Stimulated activated CD4-positive, alpha-beta T cell treated with anti-CD3 and anti-CD28 coated beads, Interleukin-12 subunit alpha, Interleukin-12 subunit beta, amount 100 ng/mL, for 4 hours (primary cell): ENCODE measurements around the gene PDGFA.

ENCODE experiments used
- DNase-seq: peaks from one replicate; pipeline ENCODE4 v3.0.0-alpha.2; 2020

PDGFA gene

DNA sequence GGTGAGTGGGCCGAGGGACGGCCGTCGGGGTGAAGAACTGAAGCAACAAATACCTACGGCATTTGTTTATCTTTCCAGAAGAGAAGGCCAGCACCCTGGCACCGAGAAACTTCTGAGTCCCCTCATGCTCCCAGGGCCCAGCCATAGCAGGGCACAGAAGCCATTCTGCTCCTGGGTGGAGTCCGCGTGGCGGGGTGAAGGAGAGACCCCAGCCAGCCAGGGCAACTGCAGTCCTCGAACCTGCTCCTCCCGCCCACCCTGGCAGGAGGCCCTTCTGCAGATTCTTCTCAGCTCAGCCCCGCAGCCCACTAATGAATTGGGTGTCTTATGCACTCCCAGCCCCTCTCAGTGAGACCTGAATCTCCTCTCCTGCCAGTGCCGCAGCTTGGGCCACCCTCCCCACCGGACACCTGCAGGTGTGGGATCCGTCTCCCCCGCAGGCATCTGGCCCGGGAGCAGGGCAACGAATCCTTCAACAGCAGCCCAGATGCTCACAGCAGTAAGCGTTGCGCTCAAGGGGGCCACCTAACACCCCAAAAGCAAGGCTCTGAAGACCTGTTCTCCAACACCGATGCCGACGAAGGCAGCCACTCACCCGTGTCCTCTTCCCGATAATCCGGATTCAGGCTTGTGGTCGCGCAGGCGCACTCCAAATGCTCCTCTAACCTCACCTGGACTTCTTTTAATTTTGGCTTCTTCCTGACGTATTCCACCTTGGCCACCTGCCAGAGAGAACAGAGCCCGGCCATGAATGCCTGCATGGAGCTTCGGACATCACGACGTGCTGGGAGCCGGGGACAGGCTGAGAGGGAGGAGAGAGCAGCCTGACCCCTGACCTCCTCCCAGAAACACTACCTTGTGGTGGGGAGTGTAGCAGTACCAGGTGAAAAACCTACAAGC, 18.9 kb downstream of the PDGFA start:
- no peak for DNase-seq

DNA sequence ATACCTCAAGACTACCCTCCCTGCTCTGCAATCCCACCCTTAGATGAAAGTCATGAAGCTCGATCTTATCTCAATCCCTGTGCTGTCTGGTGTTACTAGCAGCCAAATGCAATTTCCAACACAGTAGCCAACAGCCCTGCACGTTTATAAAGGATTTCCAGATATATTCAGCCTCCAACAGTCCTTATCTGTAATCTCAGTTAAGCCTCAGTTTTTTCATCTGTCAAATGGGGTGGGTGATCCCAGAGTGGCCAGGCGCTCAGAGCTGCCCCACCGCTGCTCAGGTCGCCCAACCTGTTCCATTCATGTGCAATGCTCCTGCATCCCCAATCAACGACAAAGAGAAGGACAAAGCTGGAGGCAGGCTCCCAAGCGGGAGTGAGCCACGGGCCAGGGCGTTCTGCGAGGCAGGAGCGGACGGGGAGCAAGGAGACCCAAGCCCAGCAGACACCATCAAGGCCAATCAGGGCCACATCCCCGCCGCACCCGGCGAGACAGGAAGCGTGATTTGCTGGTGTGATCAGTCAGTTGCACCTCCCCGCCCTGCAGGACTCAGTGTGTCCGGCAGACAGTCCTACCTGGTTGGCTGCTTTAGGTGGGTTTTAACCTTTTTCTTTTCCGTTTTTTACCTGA, 19.7 kb downstream of the PDGFA start:
- DNase-seq, result no peak

DNA sequence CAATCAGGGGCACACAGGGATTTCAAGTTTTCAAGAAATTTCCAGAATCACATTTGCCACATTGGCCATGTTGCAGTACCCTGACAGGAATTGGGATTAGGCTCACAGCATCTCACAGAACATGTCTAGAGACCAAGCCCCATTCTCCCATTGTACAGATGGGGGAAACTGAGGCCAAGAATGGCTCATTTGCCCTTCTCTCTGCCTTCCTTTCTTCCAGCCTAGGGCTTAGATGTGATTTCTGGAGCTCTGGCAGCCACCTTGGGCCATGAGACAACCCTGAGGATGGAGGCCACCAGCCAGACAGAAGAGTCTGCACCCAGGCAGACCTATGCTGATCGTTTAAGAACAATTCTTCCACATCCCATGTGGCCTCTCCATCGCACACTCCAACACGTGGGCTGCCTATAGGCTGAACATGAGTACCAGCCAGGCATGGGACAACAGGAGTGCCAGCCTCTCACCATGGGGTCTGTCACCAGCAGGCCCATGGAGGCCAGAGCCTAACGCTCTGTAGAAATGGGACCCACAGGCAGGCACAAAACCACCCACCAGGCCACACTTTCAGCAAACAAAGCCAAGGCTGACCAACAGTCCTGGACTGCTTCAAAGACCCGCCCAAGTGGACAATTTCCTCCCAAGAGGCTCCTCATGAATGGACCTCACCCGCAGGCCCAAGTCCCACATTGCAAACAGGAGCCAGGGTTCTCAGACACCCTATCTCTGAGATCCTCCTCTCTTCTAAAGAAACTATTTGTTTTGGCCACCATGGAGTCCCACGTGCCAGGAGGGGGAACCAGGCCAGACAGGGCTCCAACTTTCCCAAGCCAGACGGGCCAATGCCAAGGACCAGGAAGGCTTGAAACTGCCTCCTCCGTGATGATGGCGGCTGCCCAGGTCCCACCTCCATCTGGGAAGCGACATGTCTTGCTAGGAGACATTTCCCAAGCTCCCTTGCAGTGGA, 20.7 kb downstream of the PDGFA start:
- no peak for DNase-seq

DNA sequence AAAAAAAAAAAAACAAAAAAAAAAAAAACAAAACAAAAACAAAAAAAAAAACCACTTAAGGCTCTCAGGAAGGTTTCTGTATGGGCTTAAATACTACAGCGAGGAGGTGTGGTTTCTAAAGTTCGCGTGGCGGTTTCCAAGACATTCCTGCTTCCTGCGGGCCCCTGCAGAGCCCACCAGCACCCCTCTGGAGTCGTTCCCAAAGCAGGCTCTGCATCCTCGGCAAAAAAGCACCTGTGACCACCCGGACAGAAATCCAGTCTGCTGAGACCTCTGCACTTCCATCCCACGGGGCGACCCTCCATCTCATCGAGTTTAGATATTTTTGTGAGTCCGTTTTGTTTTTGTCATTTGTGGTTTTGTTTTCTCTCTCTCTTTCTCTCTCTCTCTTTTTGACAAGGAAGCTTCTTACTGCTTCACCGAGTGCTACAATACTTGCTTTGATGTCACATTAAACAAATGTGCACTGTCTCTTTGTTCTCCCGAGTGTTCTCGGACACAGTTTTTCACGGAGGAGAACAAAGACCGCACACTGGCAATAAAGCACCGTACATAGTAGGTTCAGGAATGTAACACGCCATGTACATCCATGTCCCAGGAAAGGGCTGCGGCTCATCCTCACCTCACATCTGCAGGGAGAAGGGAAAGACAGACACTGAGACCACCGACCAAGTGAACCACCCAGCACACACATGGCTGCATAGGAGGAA, 21.5 kb downstream of the PDGFA start:
- no peak for DNase-seq

DNA sequence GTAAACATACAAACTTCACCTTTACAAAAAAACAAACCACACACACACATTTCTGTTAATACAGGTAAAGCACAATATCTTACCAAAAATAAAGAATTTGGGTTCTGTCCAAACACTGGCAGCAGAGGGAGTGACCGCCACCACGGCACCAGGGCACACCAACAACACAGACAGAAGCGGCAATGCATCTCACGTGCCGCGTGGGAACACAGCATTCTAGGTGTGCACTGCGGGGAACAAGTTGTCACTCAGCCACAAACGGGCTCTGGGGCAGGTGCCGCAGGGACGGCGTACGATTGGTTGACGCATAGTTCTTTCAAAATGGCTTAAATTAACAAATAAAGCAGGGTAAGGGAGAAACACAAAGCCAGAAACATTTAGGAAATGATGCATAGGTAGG, 22.3 kb downstream of the PDGFA start:
- no peak for DNase-seq

DNA sequence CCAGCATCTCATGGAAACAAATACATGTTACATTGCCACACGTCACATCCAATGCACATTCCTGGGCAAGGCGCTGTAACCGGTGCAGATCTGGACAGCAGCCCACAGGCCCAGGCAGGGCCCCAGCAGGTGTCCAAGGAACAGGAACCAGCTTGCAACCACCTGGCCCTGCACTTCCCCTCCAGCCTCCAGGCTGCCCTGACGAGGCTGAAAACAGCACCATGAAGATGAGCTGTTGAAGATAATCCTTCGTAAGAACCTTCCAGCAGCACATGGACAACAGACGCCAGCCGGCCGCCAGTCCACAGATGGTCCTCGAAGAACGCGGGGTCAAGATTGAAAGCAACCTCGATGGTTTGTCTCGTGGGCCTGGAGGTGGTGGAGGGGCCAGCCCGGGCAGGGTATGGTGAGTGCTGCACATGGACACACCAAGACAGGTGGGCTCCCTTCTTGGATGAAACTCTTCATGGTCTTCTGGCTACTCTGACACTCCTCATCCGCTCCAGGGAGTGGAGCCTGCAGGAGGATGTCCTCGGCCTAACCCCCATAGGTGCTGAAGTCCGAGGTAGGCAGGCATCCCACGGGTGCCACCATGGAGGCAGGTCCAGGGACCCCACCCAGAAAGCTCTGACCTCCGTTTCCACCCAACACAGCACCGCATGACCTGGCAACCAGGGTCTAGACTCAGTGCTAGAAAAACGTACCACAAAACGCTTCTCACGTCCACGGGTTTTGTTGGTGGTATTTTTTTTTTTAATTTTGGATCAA, 22.9 kb downstream of the PDGFA start:
- DNase-seq, result no peak

DNA sequence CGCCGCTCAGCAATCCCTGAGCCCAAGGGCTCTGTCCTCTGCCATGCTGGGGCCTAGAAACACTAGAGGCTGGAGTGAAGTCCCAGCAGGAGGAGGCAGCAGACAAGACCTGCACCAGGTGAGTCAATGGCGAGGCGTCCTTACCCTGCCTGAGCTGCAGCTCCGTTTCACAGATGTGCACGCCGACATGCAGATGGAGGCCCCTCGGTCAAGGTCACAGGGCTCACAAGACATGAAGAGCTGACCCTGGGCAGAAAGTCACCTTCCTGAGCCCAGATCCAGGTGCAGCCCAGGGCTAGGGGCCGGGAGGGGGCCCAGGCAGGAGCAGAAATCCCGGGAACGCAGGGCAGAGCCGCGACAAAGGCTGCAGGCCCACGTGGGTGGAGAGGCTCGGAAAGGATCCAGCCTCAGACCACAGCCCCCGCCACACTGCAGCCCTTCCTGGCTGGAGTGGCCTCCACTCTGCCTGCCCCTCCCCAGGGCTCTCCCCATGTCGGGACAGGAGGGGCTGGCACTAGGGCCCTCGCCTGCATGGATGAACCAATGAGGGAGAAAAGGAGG, 23.8 kb downstream of the PDGFA start:
- DNase-seq, result no peak

DNA sequence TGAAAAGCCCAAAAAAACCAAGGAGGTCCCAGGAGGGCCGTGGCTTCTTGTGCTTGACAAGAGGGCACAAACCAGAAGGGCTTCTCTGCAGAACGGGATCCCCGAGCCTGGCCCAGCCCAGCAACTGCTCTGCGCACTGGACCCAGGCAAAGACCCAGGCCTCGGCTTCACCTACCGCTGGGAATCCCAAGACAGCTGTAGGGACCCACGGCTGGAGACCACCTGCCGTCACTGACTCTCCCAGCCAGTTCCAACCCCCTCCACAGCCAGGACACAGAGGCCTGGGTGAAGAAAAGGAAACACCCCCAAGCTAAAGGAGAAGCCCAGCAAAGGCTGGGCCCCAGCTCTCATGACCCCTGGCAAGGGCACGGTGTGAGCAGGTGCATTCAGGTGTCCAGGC, 24.3 kb downstream of the PDGFA start:
- no peak for DNase-seq

DNA sequence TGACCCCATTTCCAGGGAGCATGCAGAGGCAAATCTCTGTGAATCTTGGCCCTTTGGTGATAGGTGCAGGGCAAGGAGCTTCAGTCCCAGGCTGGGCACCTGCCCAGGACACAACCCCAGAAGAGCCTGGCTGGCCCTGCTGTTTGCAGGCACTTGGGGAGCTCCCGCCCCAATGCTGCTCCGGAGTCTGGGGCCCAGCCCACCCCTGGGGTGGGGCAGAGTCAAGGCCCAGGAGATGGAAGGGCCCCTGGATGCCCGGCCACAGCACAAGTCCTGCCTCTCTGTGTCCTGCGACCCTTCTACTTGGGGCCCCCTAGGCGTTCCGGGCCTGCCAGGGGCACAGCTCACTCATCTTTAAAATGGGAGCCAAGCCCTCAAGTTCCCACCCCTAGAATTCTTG, 24.7 kb downstream of the PDGFA start:
- DNase-seq, result no peak

DNA sequence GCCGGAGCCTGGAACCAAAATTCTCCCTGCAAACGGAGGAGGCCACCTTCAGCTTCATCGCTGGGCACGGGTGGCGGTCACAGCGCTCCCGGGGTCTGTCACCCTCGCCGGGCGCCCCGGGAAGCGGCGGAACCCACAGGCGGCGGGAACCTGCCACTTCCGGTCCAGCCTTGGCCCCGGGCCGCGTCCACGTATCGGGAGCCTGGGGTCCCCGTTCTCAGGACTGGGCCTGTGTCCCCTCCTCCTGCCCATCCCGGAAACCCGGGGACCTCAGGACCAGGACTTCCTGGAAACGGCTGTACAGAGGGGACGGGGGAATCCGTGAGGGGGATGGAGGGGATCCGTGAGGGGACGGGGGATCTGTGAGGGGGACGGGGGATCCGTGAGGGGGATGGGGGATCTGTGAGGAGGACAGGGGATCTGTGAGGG, 25.4 kb downstream of the PDGFA start:
- no peak for DNase-seq

DNA sequence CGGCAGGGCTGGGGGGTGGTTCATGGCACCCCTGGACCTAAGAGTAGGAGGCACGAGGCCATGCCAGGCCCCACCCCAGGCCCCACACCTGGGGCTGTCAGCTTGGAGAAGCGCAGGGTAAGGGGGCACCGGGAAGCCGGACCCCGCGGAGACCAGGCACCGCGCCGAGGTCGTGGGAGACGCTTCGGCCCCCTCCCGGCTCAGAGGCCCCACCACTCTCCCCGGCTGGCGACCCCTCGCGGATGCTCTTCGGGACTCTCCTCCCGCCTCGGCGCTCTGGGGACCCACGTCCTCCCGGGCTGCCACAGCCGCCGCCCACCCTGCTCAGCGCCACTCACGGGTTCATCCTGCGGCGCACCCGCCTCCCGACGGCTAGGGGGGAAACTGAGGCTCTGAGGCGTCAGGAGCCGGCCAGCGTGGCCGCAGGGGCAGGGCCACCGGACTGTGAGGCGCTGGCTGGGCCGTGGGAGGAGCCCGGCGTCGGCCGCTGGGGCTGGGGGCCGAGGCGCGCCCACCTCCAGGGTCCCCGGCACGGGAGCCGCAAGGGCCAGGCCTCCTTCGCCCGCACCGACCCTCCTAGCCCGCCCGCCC, 25.9 kb downstream of the PDGFA start:
- no peak for DNase-seq

DNA sequence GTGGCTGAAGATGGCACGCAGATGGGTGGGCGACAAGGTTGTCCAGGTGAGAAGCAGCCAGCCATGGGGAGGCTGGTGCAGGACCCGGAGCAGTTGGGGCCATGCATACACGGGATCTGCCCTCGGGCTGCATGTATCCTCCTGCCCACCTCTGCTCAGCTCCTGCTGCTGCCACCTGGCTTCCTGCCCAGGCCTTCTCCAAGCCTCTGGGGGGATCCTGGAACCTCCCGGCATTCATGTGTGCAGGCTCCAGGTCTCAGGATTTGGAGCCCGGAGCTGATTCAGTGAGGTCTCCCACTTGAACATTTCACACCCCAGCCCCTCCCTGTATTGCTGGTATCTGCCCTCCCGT, 27.0 kb downstream of the PDGFA start:
- no peak for DNase-seq

DNA sequence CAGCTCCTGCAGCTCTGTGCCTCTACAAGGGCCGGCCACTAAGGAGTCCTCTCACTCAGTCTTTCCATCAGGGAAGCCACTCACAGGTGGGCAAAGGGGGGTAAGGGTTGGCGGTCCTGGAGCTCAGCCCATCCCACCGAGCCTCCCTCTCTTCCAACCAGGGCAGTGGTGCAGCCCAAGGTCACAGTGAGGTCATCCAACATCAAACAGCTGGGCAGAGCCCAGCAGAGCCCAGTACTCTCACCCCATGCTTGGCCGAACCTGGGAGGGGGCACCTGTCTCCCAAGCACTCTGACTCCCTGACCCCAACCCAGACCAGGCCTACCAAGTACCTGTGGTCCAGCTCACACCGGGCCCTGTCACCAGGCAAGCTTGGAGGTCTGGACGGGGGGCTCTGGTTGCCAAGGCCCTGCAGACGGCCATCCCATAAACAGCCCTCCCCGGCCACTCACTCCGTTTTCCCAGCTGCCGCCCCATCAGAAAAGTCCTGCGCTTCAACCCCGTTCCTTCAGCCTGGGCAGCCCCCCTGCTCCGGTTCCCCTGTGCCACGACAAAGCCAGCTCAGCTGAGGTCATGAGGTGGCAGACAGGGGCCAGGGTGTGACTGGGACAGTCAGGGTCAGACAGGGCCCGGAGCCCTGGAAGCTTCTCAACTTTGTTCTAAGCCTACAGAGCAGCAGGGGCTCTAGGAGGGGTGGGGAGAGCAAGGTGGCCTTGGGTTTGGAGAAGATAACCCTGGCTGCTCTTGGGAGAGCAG, 27.5 kb downstream of the PDGFA start:
- no peak for DNase-seq

DNA sequence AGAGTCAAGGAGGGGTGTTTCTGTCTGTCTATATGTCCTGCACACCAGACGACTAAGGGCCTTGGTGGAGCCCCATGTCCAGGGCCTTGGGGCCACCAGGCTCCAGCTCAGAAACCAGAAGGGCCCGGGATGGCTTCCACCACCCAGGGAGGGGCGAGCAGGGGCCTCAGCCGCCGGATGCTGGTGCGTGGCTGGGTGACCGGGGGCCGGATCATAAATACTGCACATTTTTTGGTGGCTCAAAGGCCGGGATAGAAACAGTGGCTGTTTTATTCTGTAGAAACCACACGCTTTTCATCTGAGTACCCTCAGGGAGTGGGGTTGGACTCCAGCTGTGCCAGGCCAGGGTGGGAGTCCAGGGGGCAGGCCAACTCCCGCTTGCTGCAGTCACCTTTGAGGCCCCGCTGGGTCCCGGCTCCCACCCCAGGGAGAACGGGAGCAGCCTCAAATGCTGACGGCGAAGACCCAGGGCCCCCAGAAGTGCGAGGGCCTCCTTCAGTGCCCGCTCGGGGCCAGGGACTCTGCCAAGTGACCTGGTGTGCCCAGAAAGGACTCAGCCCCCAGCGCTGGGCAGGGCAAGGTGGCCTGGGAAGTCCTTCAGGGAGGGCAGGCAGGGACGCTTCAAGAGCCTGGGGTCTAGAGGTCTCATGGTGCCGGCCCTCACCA, 28.2 kb downstream of the PDGFA start:
- no peak for DNase-seq

DNA sequence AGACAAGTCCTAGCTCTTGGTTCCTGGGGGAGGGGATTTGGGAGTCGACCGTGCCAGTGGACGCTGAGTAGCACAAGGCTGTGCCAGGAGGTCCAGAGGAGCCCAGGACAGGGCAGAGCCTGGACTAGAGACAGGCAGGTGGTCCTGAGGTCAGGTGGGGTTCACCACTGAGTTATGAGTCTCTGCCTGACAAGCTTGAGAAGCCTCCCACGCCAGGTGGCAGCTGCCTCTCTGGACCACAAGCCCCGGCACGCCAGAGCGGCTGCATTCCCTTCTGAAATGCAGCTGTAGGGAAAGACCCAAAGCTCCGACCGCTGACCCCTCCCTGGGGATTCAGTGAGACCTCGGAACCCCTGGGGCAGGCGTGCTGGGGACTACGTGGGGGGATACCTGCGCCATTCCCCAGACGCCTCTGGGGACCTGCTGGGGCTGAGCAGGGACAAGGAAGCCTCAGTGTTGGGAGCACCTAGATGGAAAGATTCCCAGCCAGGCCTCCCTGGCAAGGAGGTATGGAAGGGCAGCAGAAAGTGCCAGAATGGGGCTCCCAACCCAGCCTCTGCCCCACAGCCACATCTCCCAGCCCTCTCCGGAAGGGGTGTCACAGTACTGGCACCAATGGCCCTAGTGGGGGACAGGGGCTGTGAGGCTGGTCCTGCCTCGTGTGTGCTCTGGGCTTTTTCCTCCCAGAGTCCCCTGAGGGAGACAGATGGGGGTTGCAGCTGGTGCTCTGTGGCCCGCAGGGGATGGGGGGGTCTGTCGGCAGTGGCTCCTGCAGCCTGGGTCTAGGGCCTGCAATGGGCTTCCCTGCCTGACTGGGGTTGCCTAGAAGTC, 29.0 kb downstream of the PDGFA start:
- DNase-seq, result no peak

DNA sequence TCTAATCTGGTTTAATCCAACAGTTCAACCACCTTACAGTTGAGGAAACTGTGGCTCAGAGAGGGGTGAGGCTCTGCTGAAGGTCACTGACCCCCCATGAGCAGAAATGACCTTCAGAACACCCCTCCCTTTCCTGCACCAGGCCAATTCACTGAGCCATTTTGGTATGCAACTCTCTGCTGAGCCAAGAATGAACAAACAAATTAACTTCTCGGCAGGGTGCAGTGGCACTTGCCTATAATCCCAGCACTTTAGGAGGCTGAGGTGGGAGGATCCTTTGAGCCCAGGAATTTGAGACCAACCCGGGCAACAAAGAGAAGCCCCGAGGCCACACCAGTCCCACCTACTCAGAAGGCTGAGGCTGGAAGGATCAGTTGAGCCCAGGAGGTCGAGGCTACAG, 29.8 kb downstream of the PDGFA start:
- DNase-seq, result no peak

DNA sequence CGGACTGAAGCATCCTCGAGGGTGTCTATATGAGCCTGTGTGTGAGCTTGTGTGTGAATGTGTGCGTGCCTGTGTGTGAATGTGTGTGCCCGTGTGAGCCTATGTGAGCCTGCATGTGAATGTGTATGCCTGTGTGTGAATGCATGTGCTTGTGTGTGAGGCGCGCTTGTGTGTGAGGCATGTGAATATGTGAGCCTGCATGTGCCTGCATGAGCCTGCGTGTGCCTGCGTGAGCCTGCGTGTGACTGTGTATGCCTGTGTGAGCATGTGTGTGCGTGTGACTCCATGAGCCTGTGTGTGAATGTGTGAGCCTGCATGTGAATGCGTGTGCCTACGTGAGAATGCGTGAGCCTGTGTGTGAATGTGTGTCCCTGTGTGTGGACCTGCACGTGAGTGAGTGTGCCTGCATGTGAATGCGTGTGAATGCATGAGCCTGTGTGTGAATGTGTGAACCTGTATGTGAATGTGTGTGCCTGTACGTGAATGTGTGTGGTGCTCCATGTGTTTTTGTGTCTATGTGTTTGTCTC, 33.4 kb downstream of the PDGFA start:
- DNase-seq, result no peak
